GM21723 (cell line): ENCODE data around the gene GHRL.

Experiments used
- ATAC-seq: cut with Tn5 transposase; IDR thresholded peaks from one replicate; pipeline ENCODE4 v1.9.1; 2021; ENCODE audit warnings: mild to moderate bottlenecking, moderate library complexity; ENCODE audit not compliant: unreplicated experiment

Gene GHRL

DNA sequence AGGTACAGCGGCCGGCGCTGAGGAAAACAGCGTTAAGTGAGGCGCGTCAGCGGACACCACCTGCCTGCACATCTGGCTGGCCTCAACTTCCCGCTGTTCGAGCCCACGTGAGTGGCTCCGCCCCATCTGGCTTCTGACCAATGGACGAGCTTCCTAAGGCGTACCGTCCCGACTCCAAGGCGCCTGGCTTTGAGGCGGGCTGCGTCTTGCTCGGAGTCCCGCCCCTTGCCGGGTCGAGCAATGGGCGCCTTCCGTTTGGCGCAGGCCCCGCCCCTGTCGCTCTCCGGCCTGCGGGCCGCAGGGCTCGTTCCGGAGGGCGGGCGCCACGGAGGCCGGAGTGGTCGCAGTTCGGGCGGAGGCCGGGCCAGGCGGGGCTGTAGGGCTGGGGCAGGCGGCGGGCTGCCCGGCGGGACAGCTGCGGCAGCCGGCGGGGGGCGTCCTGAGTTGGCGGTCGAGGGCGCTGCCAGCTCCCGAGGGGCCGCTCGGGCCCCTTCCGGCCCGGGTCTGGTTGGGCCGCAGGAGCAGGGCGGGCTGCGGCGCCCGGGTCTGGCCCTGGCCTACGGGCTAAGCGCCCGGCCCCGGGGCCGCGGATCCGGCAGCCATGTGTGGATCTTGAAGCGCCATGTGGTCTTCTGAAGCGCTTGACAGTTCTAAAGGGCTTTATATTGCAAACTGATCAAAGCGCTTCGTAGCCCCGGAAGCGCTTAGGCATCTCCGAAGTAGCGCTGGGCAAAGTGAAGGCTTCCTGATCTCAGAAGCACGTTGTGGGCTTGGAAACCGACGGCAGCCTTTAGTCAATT, 44.4 kb downstream of the GHRL start, which contains the start of gene TATDN2:
TSS of gene TATDN2 (plus strand) at position 276 of the 800 bp plus-strand sequence. CDS start 742 bp downstream, outside the sequence.
- peak; percentile 95 for ATAC-seq

GRCh38 chr3:10247679-10248183, 45.0 kb downstream of the GHRL start:
- no peak for ATAC-seq

GRCh38 chr3:10245081-10245712, 47.5 kb downstream of the GHRL start:
- ATAC-seq, result no peak

GRCh38 chr3:10244009-10244408, 48.7 kb downstream of the GHRL start:
- ATAC-seq, result no peak

DNA sequence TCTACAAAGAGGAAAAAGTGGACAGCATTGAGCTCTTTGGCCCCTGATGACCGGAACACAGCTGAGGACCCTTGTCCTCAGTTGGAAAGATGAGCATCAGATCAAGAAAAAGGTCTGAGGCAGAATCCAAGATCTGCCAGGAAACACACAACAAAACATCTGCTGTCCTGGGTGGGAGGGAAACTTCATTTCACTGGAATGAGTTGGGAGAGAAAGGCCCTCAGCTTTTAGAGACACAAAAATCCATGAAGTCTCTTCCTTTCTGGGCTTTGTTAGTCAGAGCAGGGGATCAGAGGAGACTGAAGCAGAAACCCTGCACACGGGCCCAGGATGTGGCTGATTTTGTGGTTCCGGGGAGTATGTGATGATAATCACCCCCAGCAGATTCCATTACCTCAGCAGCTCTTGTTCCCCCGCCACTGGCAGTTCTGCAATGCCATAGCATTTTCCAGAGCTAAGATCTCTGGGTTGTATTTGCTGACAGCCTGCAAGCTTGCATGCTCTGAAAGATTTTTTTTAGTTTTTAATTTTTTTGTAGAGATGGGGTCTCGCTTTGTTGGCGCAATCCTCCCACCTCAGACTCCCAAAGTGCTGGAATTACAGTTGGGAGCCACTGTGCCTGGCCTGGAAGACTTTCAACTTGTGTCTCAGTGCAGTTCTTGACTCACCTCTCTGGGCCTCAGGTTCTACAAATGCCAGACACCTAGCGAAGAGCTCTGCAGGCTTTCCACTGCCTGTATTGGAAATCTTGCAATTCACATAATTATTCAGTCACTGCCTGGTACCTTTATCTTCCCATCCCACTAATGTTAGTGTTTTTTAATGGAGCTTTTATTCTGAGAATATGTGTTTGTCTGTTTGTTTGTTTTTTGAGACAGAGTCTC, 50.3 kb downstream of the GHRL start:
- no peak for ATAC-seq

DNA sequence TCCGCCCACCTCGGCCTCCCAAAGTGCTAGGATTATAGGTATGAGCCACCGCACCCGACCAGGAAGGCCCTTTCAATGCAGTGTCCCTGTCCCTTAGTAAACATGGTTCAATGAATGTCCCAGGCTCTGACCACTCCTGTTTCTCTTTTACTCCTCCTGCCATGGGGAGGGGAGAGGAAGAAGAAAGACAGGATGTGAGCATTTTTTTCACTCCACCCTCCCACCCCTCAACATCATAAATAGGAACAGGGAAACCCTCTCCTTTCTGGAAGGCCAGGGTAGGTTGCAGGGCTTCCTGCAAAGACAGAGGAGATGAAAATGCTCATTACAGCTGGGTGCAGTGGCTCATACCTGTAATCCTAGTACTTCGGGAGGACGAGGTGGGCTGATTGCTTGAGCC, 51.9 kb downstream of the GHRL start:
- ATAC-seq, result no peak

- no peak for ATAC-seq
Observed at GRCh38 chr3:10238345-10239183, 54.2 kb downstream of the GHRL start.
